Measurements from ENCODE around the gene RGL3. TPM values are rescaled to one million over a fixed set of nuclear protein-coding genes. Genes with fewer than 3 reads are reported as not detected.

The RGL3 gene
- total RNA-seq, 2 donors from 2014 or later: 13.8 to 32.7 TPM

DNA sequence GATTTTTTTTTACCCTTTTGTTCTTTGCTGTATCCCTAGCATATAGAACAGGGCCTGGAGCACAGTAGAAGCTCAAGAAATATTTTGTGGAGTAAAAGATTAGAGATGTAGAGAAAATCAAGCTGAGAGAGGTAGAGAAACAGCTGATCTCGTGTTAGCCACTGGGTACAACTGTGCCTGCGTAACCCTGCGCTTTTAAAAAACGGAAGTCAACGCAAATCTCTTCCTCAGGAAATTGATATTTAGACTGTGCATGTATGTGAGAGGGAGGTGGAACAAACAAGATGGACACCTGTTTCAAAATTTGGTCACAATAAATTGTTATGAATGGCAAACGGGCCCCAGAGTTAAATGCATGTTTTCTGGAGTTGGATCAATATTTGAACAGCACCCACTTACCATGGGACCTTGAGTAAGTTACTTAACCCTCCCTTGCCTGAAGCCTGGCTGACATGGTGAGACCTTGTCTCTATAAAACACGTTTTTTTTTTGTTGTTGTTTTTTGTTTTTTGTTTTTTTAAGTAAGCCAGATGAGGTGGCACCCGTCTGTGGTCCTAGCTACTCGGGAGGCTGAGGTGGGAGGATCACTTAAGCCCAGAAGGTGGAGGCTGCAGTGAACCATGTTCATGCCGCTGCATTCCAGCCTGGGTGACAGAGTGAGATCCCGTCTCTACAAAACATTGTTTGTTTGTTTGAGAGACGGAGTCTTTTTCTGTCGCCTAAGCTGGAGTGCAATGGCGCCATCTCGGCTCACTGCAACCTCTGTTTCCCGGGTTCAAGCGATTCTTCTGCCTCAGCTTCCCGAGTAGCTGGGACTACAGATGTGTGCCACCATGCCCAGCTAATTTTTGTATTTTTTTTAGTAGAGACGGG, 31.7 kb downstream of the RGL3 start:
- H3K9me3 ChIP-seq: no peaks in the 10 kb centered on the region
- no peaks in the 10 kb centered on the region for H3K36me3 ChIP-seq
- H3K4me3 ChIP-seq: no peak overlapping the region
- intact Hi-C loops (cut with DNase I): no loop called here
- peaks cover 5% of the 10 kb centered on the region for H3K4me1 ChIP-seq
- no peak overlapping the region for H3K9ac ChIP-seq (ENCODE audit: low read depth in 2 of 2, low read length in 2 of 2)
- TF ChIP-seq, protein P1, sequence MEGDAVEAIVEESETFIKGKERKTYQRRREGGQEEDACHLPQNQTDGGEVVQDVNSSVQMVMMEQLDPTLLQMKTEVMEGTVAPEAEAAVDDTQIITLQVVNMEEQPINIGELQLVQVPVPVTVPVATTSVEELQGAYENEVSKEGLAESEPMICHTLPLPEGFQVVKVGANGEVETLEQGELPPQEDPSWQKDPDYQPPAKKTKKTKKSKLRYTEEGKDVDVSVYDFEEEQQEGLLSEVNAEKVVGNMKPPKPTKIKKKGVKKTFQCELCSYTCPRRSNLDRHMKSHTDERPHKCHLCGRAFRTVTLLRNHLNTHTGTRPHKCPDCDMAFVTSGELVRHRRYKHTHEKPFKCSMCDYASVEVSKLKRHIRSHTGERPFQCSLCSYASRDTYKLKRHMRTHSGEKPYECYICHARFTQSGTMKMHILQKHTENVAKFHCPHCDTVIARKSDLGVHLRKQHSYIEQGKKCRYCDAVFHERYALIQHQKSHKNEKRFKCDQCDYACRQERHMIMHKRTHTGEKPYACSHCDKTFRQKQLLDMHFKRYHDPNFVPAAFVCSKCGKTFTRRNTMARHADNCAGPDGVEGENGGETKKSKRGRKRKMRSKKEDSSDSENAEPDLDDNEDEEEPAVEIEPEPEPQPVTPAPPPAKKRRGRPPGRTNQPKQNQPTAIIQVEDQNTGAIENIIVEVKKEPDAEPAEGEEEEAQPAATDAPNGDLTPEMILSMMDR (IDR thresholded peaks at IDR 0.05): no peak
- no peaks in the 10 kb centered on the region for H3K27me3 ChIP-seq
- no peak for DNase-seq
- H3K27ac ChIP-seq: no peak overlapping the region

DNA sequence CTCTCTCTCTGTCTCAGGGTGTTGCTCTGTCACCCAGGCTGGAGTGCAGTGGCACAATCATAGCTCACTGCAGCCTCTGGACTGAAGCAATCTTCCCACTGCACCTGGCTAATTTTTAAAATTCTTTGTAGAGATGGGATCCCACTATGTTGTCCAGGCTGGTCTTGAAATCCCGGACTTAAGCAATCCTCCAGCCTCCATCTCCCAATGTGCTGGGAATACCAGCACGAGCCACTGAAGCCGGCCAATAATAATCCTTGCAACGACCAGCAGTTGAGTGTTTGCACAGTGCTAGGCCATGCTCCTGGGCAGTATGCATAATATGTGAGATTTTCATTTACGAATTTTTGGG, 34.4 kb downstream of the RGL3 start:
- Histone ChIP-seq H3K9ac (ENCODE audit: low read depth in 2 of 2, low read length in 2 of 2) (no peak overlapping the region), H3K4me1 (peaks cover 9% of the 10 kb centered on the region), H3K9me3 (no peaks in the 10 kb centered on the region), H3K27ac (no peak overlapping the region), H3K27me3 (no peaks in the 10 kb centered on the region), H3K4me3 (no peak overlapping the region), H3K36me3 (no peaks in the 10 kb centered on the region)
- DNase-seq: no peak
- TF ChIP-seq, protein P1 (IDR thresholded peaks at IDR 0.05): no peak
- intact Hi-C loops (cut with DNase I): loop anchor here (5.0 kb wide), 2 partner anchors 63 to 92 kb away; no protein-coding TSS in a partner anchor

DNA sequence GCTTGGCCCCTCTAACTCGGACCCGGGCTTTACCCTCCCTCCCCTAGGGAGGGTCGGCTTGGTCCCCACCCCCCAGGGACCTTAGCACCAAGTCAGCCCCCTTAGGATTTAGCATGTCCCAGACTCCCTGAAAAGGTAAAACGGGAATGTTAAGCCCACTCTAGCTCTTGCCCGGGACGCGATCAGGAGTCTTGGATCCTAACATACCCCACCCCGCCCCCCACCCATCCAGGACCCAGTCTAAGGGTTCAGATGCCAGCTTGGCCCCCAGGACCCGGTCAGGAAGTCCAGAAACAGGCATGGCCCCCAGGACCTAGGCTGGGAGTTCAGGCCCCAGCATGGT, 35.4 kb downstream of the RGL3 start:
- Histone ChIP-seq H3K4me3 (peak overlapping the region; percentile 37), H3K4me1 (peaks cover 9% of the 10 kb centered on the region), H3K27ac (no peak overlapping the region), H3K36me3 (no peaks in the 10 kb centered on the region), H3K9me3 (no peaks in the 10 kb centered on the region), H3K27me3 (no peaks in the 10 kb centered on the region), H3K9ac (ENCODE audit: low read depth in 2 of 2, low read length in 2 of 2) (no peak overlapping the region)
- DNase-seq: no peak
- intact Hi-C loops (cut with DNase I): loop anchor here (5.0 kb wide), 2 partner anchors 64 to 91 kb away; no protein-coding TSS in a partner anchor
- TF ChIP-seq, protein P1 (IDR thresholded peaks at IDR 0.05): no peak

DNA sequence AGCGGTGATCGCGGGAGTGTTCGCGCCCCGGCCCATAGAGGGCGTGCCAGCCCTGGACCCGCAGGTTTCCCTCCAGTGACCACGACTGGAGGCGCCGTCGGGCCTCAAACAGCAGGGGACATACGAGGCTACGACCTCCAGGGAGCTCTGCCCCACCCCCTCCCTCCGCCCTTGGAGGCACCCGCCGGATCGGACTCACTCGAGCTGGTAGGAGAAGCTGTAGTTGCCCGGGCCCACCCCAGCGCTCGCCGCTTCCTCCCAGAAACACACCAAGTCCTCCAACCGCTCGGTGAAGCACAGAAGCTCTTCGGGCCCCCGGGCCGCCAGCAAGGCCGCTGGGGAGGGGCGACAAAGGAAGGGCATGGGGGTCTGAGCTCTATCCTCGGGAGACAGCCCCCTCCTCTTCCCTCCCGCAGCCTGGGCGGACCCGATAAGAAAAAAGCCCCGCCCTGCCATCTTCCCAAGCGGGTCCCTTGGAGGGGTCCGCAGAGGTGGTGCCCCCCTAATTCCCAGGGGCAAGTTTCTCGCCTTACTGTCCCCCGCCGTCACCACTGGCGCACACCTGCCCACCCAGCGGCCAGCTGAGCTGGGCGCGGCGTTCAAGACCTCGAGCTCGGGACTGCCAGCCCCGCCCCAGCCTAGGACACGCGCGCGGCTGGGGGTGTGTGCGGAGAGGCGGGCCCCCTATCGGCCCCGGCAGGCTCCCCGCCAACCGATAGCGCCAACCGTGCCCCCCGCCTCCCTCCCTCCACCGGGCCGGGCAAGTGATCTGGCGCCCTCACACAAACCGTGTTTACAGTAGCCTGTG, 36.0 kb downstream of the RGL3 start:
- Histone ChIP-seq H3K27me3 (no peaks in the 10 kb centered on the region), H3K9me3 (no peaks in the 10 kb centered on the region), H3K27ac (no peak overlapping the region), H3K36me3 (no peaks in the 10 kb centered on the region), H3K4me3 (peak overlapping the region; percentile 37), H3K4me1 (peaks cover 9% of the 10 kb centered on the region), H3K9ac (ENCODE audit: low read depth in 2 of 2, low read length in 2 of 2) (no peak overlapping the region)
- TF ChIP-seq, protein P1 (IDR thresholded peaks at IDR 0.05): peak; percentile 77
- intact Hi-C loops (cut with DNase I): loop anchor here (5.0 kb wide), 2 partner anchors 64 to 91 kb away; no protein-coding TSS in a partner anchor
- peak; percentile 66 for DNase-seq

DNA sequence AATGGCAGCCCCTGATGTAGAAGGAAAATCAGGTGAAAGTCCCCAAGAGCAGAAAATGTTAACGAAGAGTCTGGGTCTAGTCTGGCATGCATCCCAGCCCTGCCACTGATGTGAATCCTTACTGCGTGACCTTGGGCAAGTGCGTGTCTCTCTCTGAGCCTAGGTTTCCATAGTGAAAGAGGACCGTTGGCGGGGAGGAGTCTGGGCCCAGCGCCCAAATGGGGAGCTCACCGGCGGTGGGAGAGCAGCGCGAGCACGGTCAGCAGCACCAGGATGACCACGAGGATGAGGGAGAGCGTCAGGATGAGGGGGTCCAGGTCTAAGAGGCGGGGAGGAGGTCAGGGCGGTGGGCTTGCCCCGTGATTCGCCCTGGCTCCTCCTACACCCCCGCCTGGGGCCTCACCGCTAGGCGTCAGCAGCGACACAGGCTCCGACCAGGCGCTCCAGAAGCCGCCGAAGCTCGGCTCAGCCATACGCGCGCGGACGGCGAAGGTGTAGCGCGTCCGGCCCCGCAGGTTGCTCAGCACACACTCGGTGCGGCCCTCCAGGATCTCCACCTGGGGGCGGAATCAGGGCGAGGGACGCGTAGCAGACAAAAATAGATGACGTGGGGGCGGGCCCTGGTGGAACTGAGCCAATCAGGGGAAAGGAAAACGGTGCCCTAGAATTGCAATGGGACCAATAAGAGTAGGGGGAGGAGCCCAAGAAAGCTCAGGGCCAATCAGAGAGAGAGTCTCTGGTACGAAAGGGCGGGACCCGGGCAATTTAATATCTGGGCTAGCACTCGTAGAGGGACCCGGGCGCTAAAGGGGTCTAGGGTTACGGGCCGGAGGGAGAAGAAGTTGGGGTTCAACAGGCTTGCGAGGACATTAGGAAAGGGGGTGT, 38.2 kb downstream of the RGL3 start:
- intact Hi-C loops (cut with DNase I): loop anchor here (5.0 kb wide), 2 partner anchors 66 to 89 kb away; no protein-coding TSS in a partner anchor
- H3K27ac ChIP-seq: peak overlapping the region; percentile 82
- H3K9me3 ChIP-seq: no peaks in the 10 kb centered on the region
- H3K27me3 ChIP-seq: no peaks in the 10 kb centered on the region
- peak overlapping the region; percentile 65 for H3K4me3 ChIP-seq
- no peaks in the 10 kb centered on the region for H3K36me3 ChIP-seq
- TF ChIP-seq, protein P1 (IDR thresholded peaks at IDR 0.05): peak; percentile 75
- H3K9ac ChIP-seq (ENCODE audit: low read depth in 2 of 2, low read length in 2 of 2): peak overlapping the region; percentile 70 to 88
- DNase-seq: peak; percentile 98
- H3K4me1 ChIP-seq: peaks cover 11% of the 10 kb centered on the region
